HG02970 (cell line): Measurements from ENCODE around the gene SNAI1.
"Not testable (repeated sequence)": the region's sequence is repeated elsewhere in the genome, so short reads cannot be mapped to it uniquely, and the experiment has no call there.

Source experiments
- ATAC-seq: cut with Tn5 transposase; IDR thresholded peaks from one replicate; pipeline ENCODE4 v1.9.1; 2021; ENCODE audit warnings: mild to moderate bottlenecking, moderate library complexity, moderate number of reproducible peaks; ENCODE audit not compliant: unreplicated experiment, low FRiP score

SNAI1 gene

GRCh38 chr20:49985617-49986016 lies 2.8 kb downstream of the SNAI1 start:
- no peak for ATAC-seq

GRCh38 chr20:49986049-49986448 lies 3.3 kb downstream of the SNAI1 start:
- no peak for ATAC-seq

- no peak for ATAC-seq
Measured at GRCh38 chr20:49987015-49987867, 4.5 kb downstream of the SNAI1 start.

GRCh38 chr20:49987868-49988690 lies 5.3 kb downstream of the SNAI1 start:
- no peak for ATAC-seq

- no peak for ATAC-seq
Measured at GRCh38 chr20:49989234-49990065, 6.7 kb downstream of the SNAI1 start.

- no peak for ATAC-seq
Measured at GRCh38 chr20:49990271-49990720, 7.5 kb downstream of the SNAI1 start.

- no peak for ATAC-seq
Measured at GRCh38 chr20:49993301-49993751, 10.5 kb downstream of the SNAI1 start.

- ATAC-seq = no peak
Measured at GRCh38 chr20:49995586-49995985, 12.8 kb downstream of the SNAI1 start.

- ATAC-seq = not testable (repeated sequence)
Measured at GRCh38 chr20:49998478-49999188, 15.9 kb downstream of the SNAI1 start.

GRCh38 chr20:49999329-49999728 lies 16.5 kb downstream of the SNAI1 start:
- no peak for ATAC-seq

GRCh38 chr20:50000548-50001222 lies 17.9 kb downstream of the SNAI1 start:
- ATAC-seq = not testable (repeated sequence)

GRCh38 chr20:50001784-50002311 lies 19.1 kb downstream of the SNAI1 start:
- ATAC-seq = no peak

- ATAC-seq = no peak
Measured at GRCh38 chr20:50003253-50003656, 20.5 kb downstream of the SNAI1 start.

- no peak for ATAC-seq
Measured at GRCh38 chr20:50004229-50004628, 21.4 kb downstream of the SNAI1 start.

GRCh38 chr20:50005471-50005981 lies 22.7 kb downstream of the SNAI1 start:
- no peak for ATAC-seq

- no peak for ATAC-seq
Measured at GRCh38 chr20:50007369-50007768, 24.6 kb downstream of the SNAI1 start.

- no peak for ATAC-seq
Measured at GRCh38 chr20:50008007-50008406, 25.2 kb downstream of the SNAI1 start.

- no peak for ATAC-seq
Measured at GRCh38 chr20:50009521-50010454, 27.0 kb downstream of the SNAI1 start.
